Natural killer cell (primary cell): ENCODE data around the gene VARS1. TPM values are rescaled to one million over a fixed set of nuclear protein-coding genes. Genes with fewer than 3 reads are reported as not detected.
A peak's percentile ranks its signal among the peaks of the same experiment; 100 is the strongest.

Experiments used
- ATAC-seq, 3 donors: fragments of 150-1000 bp in 2 of 3; fragments of 200-7000 bp in 1 of 3; cut with Tn5 transposase; 1 replicate in 1 of 3; 2 replicates in 2 of 3; pipeline ENCODE4 v1.10.0; 2021; ENCODE audit warnings: mild to moderate bottlenecking in 2 of 3, moderate library complexity in 2 of 3
- DNase-seq, 2 donors: peaks; one replicate each; pipeline versions ENCODE4 v3.0.0 to v3.0.0-alpha.2; 2013 to 2021; ENCODE audit warnings: mixed read lengths in 1 of 2
- H3K27ac ChIP-seq: one replicate; pipeline ENCODE4 v1.5.1; 2013; ENCODE audit warnings: mild to moderate bottlenecking, low read length
- H3K27me3 ChIP-seq: one replicate; pipeline ENCODE4 v1.6.1; 2013; ENCODE audit warnings: low read length; ENCODE audit not compliant: control insufficient read depth, insufficient read depth
- H3K36me3 ChIP-seq: one replicate; pipeline ENCODE4 v1.6.1; 2013; ENCODE audit warnings: low read length; ENCODE audit not compliant: control insufficient read depth, insufficient read depth
- H3K4me1 ChIP-seq: one replicate; pipeline ENCODE4 v1.6.1; 2013; ENCODE audit warnings: low read length; ENCODE audit not compliant: control insufficient read depth, insufficient read depth
- H3K4me3 ChIP-seq: one replicate; pipeline ENCODE4 v1.5.1; 2013; ENCODE audit warnings: low read length
- H3K9me3 ChIP-seq: one replicate; pipeline ENCODE4 v1.6.1; 2013; ENCODE audit warnings: low read length; ENCODE audit not compliant: control insufficient read depth, insufficient read depth
- H3K27ac Mint-ChIP-seq, 2 donors: one replicate each; pipeline ENCODE4 v1.8.0; 2022; ENCODE audit warnings: mild to moderate bottlenecking in 2 of 2, mixed read lengths in 2 of 2, moderate library complexity in 1 of 2
- H3K27me3 Mint-ChIP-seq, 2 donors: one replicate each; pipeline ENCODE4 v1.8.0; 2022; ENCODE audit warnings: low read depth in 2 of 2, mixed read lengths in 2 of 2
- H3K36me3 Mint-ChIP-seq: one replicate; pipeline ENCODE4 v1.8.0; 2022; ENCODE audit warnings: mixed read lengths
- H3K4me1 Mint-ChIP-seq, 2 donors: one replicate each; pipeline ENCODE4 v1.8.0; 2022; ENCODE audit warnings: mixed read lengths in 2 of 2
- H3K4me3 Mint-ChIP-seq: one replicate; pipeline ENCODE4 v1.8.0; 2022; ENCODE audit warnings: mild to moderate bottlenecking, moderate library complexity, mixed read lengths
- H3K9me3 Mint-ChIP-seq, 2 donors: one replicate each; pipeline ENCODE4 v1.8.0; 2022; ENCODE audit warnings: mixed read lengths in 2 of 2
- WGBS: methylation state at CpG from one replicate; pipeline ENCODE4 v1.1.7; 2013; ENCODE audit warnings: missing lambda C conversion rate; ENCODE audit not compliant: insufficient coverage; 5-methylcytosine and 5-hydroxymethylcytosine counted together
- intact Hi-C: fragments of 100-400 bp; cut with micrococcal nuclease; formaldehyde crosslinking; loops from one replicate; pipeline ENCODE4 v1.14.2; 2022
- total RNA-seq, 4 donors: library from RNA; stranded (reverse); fragments of 120-200 nt in 1 of 4; gene quantifications; one replicate each; pipeline versions ENCODE4 v1.2.3 to v1.2.4, GENCODE V29; 2013 to 2022
- TF ChIP-seq, protein P1 (sequence below): fragments of 200-600 bp; IDR thresholded peaks from one replicate; pipeline ENCODE4 v1.8.0; 2022; ENCODE audit warnings: antibody characterized with exemption

VARS1 gene
- total RNA-seq, 3 donors from 2014 or later (not counting 1 experiment from before 2014, with no cell fraction given): 45.2 to 58.6 (median 49.2) TPM

GRCh38 chr6:31815025-31815838 lies 19.7 kb upstream of the VARS1 start, which contains the start of the genes HSPA1A and HSPA1L:
HSPA1A (plus strand) TSS chr6:31815543; CDS start chr6:31815757, 214 bp downstream.
HSPA1L (minus strand) TSS chr6:31815283; CDS start chr6:31811972, 3,311 bp downstream.
- no peaks in the 10 kb centered on the region for H3K9me3 Mint-ChIP-seq
- peak within 1 kb of the TSS; percentile 61 for H3K27ac ChIP-seq
- H3K4me1 ChIP-seq: peaks cover 25% of the 10 kb centered on the region
- peak within 1 kb of the TSS; percentile 85 to 91 for H3K27ac Mint-ChIP-seq
- H3K27me3 Mint-ChIP-seq: no peaks in the 10 kb centered on the region
- peak; percentile 43 to 53 (median 49) for ATAC-seq
- no peaks in the 10 kb centered on the region for H3K9me3 ChIP-seq
- peaks cover 6% of the 10 kb centered on the region for H3K36me3 ChIP-seq
- H3K4me3 Mint-ChIP-seq: peak within 1 kb of the TSS; percentile 90
- H3K36me3 Mint-ChIP-seq: no peaks in the 10 kb centered on the region
- WGBS: under 1% methylated on average over 49 of the region's 56 CpGs
- peak within 1 kb of the TSS; percentile 57 for H3K4me3 ChIP-seq
- H3K4me1 Mint-ChIP-seq: peaks cover 21 to 24% of the 10 kb centered on the region in 2 donors
- peak; percentile 45 to 71 for DNase-seq
- H3K27me3 ChIP-seq: no peaks in the 10 kb centered on the region
- TF ChIP-seq, protein P1, sequence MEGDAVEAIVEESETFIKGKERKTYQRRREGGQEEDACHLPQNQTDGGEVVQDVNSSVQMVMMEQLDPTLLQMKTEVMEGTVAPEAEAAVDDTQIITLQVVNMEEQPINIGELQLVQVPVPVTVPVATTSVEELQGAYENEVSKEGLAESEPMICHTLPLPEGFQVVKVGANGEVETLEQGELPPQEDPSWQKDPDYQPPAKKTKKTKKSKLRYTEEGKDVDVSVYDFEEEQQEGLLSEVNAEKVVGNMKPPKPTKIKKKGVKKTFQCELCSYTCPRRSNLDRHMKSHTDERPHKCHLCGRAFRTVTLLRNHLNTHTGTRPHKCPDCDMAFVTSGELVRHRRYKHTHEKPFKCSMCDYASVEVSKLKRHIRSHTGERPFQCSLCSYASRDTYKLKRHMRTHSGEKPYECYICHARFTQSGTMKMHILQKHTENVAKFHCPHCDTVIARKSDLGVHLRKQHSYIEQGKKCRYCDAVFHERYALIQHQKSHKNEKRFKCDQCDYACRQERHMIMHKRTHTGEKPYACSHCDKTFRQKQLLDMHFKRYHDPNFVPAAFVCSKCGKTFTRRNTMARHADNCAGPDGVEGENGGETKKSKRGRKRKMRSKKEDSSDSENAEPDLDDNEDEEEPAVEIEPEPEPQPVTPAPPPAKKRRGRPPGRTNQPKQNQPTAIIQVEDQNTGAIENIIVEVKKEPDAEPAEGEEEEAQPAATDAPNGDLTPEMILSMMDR: no peak
- intact Hi-C loops: no loop called here

- H3K4me3 ChIP-seq: peak overlapping the region; percentile 57
- H3K4me1 ChIP-seq: peaks cover 25% of the 10 kb centered on the region
- no peaks in the 10 kb centered on the region for H3K27me3 Mint-ChIP-seq
- peak; percentile 49 to 63 (median 60) for ATAC-seq
- H3K4me1 Mint-ChIP-seq: peaks cover 21 to 24% of the 10 kb centered on the region in 2 donors
- H3K4me3 Mint-ChIP-seq: peak overlapping the region; percentile 90
- intact Hi-C loops: no loop called here
- peaks cover 6% of the 10 kb centered on the region for H3K36me3 ChIP-seq
- H3K27ac Mint-ChIP-seq: peak overlapping the region; percentile 85 to 91
- H3K27ac ChIP-seq: peak overlapping the region; percentile 61
- H3K9me3 Mint-ChIP-seq: no peaks in the 10 kb centered on the region
- peak in 1 of 2 donors; percentile 86 for DNase-seq
- no peaks in the 10 kb centered on the region for H3K9me3 ChIP-seq
- H3K36me3 Mint-ChIP-seq: no peaks in the 10 kb centered on the region
- H3K27me3 ChIP-seq: no peaks in the 10 kb centered on the region
- TF ChIP-seq, protein P1: no peak
- WGBS: under 1% methylated on average over 13 of the region's 13 CpGs
Observed at GRCh38 chr6:31814677-31815024, 19.1 kb upstream of the VARS1 start.

GRCh38 chr6:31813465-31813849 lies 17.9 kb upstream of the VARS1 start:
- peak overlapping the region; percentile 85 to 91 for H3K27ac Mint-ChIP-seq
- peaks cover 19 to 24% of the 10 kb centered on the region in 2 donors for H3K4me1 Mint-ChIP-seq
- Histone ChIP-seq H3K4me3 (no peak overlapping the region), H3K9me3 (no peaks in the 10 kb centered on the region), H3K36me3 (peaks cover 6% of the 10 kb centered on the region), H3K27ac (no peak overlapping the region), H3K27me3 (no peaks in the 10 kb centered on the region), H3K4me1 (peaks cover 18% of the 10 kb centered on the region)
- TF ChIP-seq, protein P1: no peak
- DNase-seq (no peak), ATAC-seq (no peak)
- peak overlapping the region; percentile 90 for H3K4me3 Mint-ChIP-seq
- WGBS: 98% methylated on average over 7 of the region's 7 CpGs
- intact Hi-C loops: no loop called here
- H3K27me3 Mint-ChIP-seq: no peaks in the 10 kb centered on the region
- H3K36me3 Mint-ChIP-seq: no peaks in the 10 kb centered on the region
- H3K9me3 Mint-ChIP-seq: no peaks in the 10 kb centered on the region
